HCT116 (cell line): Measurements from ENCODE around the gene DHRS7C. TPM values are rescaled to one million over a fixed set of nuclear protein-coding genes. Genes with fewer than 3 reads are reported as not detected.

ENCODE experiments used
- ATAC-seq: fragments of 200-7000 bp; cut with Tn5 transposase; 2 replicates; pipeline ENCODE4 v1.9.1; 2020; ENCODE audit warnings: mild to moderate bottlenecking, moderate library complexity
- BruUV-seq: library from RNA; stranded (reverse); fragments of 400-500 nt; replicated peaks from 2 replicates; lab custom pipeline; 2021; lab: Mats Ljungman, UMichigan
- CTCF ChIA-PET: fragments of 300-600 bp; sonication (Branson Sonifier 250); formaldehyde crosslinking; loops from one replicate; lab custom pipeline; 2021; ENCODE audit warnings: antibody characterized with exemption; lab: Charles Lee
- POLR2A ChIA-PET: fragments of 300-600, 350-600 bp; sonication (Branson Sonifier 250); formaldehyde crosslinking; loops from one replicate; lab custom pipeline; 2021; ENCODE audit warnings: antibody characterized with exemption; lab: Charles Lee
- RAD21 ChIA-PET, 2 experiments: fragments of 300-600 bp; sonication (Branson Sonifier 250); formaldehyde crosslinking; loops; one replicate each; lab custom pipeline; 2023; ENCODE audit warnings: low total read pairs in 2 of 2; ENCODE audit not compliant: uncharacterized antibody in 2 of 2, unreplicated experiment in 2 of 2, low non-redundant PET in 1 of 2; lab: Charles Lee
- DNase-seq: peaks from one replicate; pipeline ENCODE4 v3.0.0-alpha.2; 2010; ENCODE audit warnings: low read depth, low spot score
- H2AFZ ChIP-seq: fragments of 200-600 bp; shearing (Covaris generic), sonication (generic); 2 replicates; pipeline ENCODE4 v1.6.1; 2017; ENCODE audit warnings: low read depth, mixed run types, mixed read lengths, antibody characterized with exemption, low read length; ENCODE audit not compliant: poor library complexity, severe bottlenecking
- H3K27ac ChIP-seq: 2 replicates; pipeline ENCODE4 v1.5.1; 2012; ENCODE audit warnings: low read depth, low read length
- H3K27me3 ChIP-seq: fragments of 200-600 bp; sonication (generic); 2 replicates; pipeline ENCODE4 v1.6.1; 2016; ENCODE audit warnings: mixed run types, low read length, mixed read lengths; ENCODE audit not compliant: insufficient read depth
- H3K36me3 ChIP-seq, 2 experiments: fragments of 200-500 bp in 1 of 2; fragments of 200-600 bp in 1 of 2; sonication (Bioruptor generic) in 1 of 2; sonication (generic) in 1 of 2; 2 replicates each; pipeline versions ENCODE4 v1.5.1 to v1.6.1; 2014 to 2016; ENCODE audit warnings: low read length in 2 of 2, inconsistent platforms in 1 of 2, mixed read lengths in 1 of 2, mixed run types in 1 of 2; ENCODE audit not compliant: insufficient read depth in 2 of 2, control insufficient read depth in 1 of 2
- H3K4me1 ChIP-seq, 2 experiments: fragments of 200-600 bp in 1 of 2; sonication (generic) in 1 of 2; 2 replicates each; pipeline versions ENCODE4 v1.5.1 to v1.6.1; 2012 to 2017; ENCODE audit warnings: low read length in 2 of 2, inconsistent platforms in 1 of 2, mild to moderate bottlenecking in 1 of 2, mixed read lengths in 1 of 2, mixed run types in 1 of 2, moderate library complexity in 1 of 2; ENCODE audit not compliant: insufficient read depth in 2 of 2, control insufficient read depth in 1 of 2
- H3K4me2 ChIP-seq: fragments of 200-600 bp; sonication (generic); 2 replicates; pipeline ENCODE4 v1.6.1; 2017; ENCODE audit warnings: mixed run types, low read length, mixed read lengths
- H3K4me3 ChIP-seq, 2 experiments: fragments of 200-600 bp in 1 of 2; sonication (generic) in 1 of 2; replicated peaks in 1 of 2; 2 replicates each; pipeline ENCODE4 v1.5.1; 2011 to 2016; ENCODE audit warnings: low read length in 2 of 2, control low read depth in 1 of 2, low read depth in 1 of 2, mild to moderate bottlenecking in 1 of 2, mixed read lengths in 1 of 2, mixed run types in 1 of 2
- H3K79me2 ChIP-seq: fragments of 200-600 bp; sonication (generic); 2 replicates; pipeline ENCODE4 v1.6.1; 2017; ENCODE audit warnings: mild to moderate bottlenecking, mixed run types, low read length, moderate library complexity, mixed read lengths; ENCODE audit not compliant: insufficient read depth
- H3K9ac ChIP-seq: fragments of 200-600 bp; sonication (generic); 2 replicates; pipeline ENCODE4 v1.6.1; 2016; ENCODE audit warnings: low read length, mixed read lengths
- H3K9me2 ChIP-seq: fragments of 200-600 bp; sonication (generic), shearing (Covaris generic); 2 replicates; pipeline ENCODE4 v1.6.1; 2017; ENCODE audit warnings: mixed run types, mild to moderate bottlenecking, moderate library complexity; ENCODE audit not compliant: insufficient read depth
- H3K9me3 ChIP-seq, 2 experiments: fragments of 200-500 bp in 1 of 2; fragments of 200-600 bp in 1 of 2; sonication (Bioruptor generic) in 1 of 2; sonication (generic) in 1 of 2; 2 replicates each; pipeline ENCODE4 v1.6.1; 2014 to 2017; ENCODE audit warnings: low read length in 2 of 2, mixed read lengths in 2 of 2, inconsistent platforms in 1 of 2, low read depth in 1 of 2, mild to moderate bottlenecking in 1 of 2, mixed run types in 1 of 2, moderate library complexity in 1 of 2; ENCODE audit not compliant: control insufficient read depth in 1 of 2, insufficient read depth in 1 of 2
- H4K20me1 ChIP-seq: fragments of 200-600 bp; sonication (generic), shearing (Covaris generic); 2 replicates; pipeline ENCODE4 v1.6.1; 2017; ENCODE audit warnings: mixed run types, mild to moderate bottlenecking, moderate library complexity; ENCODE audit not compliant: insufficient read depth
- CBX3 ChIP-seq: IDR thresholded peaks from 2 replicates; pipeline ENCODE4 v1.6.1; 2012; ENCODE audit warnings: low read depth
- EGR1 ChIP-seq: IDR thresholded peaks from 2 replicates; pipeline ENCODE4 v1.6.1; 2012; ENCODE audit warnings: low read depth
- EZH2 ChIP-seq: fragments of 200-600 bp; sonication (generic); IDR thresholded peaks from 2 replicates; pipeline ENCODE4 v1.6.1; 2017; ENCODE audit warnings: antibody characterized with exemption, mixed run types
- EZH2phosphoT487 ChIP-seq: fragments of 200-600 bp; IDR thresholded peaks from 2 replicates; pipeline ENCODE4 v1.6.1; 2018; ENCODE audit warnings: antibody characterized with exemption, borderline replicate concordance
- SRF ChIP-seq: IDR thresholded peaks from 2 replicates; pipeline ENCODE4 v1.6.1; 2012; ENCODE audit warnings: low read depth
- TCF7L2 ChIP-seq: IDR thresholded peaks from 2 replicates; pipeline ENCODE4 v1.7.0; 2011; ENCODE audit warnings: borderline replicate concordance, inconsistent platforms; ENCODE audit not compliant: insufficient read depth, insufficient read length; ENCODE audit errors: extremely low read depth
- YY1 ChIP-seq: IDR thresholded peaks from 2 replicates; pipeline ENCODE4 v1.6.1; 2011; ENCODE audit warnings: low read length, low read depth, moderate library complexity, mild to moderate bottlenecking; ENCODE audit not compliant: insufficient replicate concordance; ENCODE audit errors: extremely low read depth
- ZFX ChIP-seq: fragments of 450-650 bp; IDR thresholded peaks from 2 replicates; pipeline ENCODE4 v1.6.1; 2017
- ZNF274 ChIP-seq: fragments of 200-500 bp; sonication (Bioruptor generic); IDR thresholded peaks from 2 replicates; pipeline ENCODE4 v1.6.1; 2014; ENCODE audit warnings: mild to moderate bottlenecking, low read depth, low read length, inconsistent platforms
- intact Hi-C: fragments of 100-400 bp; cut with micrococcal nuclease; formaldehyde crosslinking; loops from 2 replicates; pipeline ENCODE4 v1.10.0; 2022
- total RNA-seq: library from RNA; stranded (reverse); gene quantifications from one replicate; pipeline ENCODE4 v1.2.1, GENCODE V29; 2021; ENCODE audit not compliant: unreplicated experiment
- TF ChIP-seq, protein P1 (sequence below): IDR thresholded peaks from 2 replicates; pipeline ENCODE4 v1.6.1; 2012; ENCODE audit warnings: low read depth

The DHRS7C gene
- total RNA-seq, 1 experiment from 2014 or later, result not detected

GRCh38 chr17:9783050-9783449 is 8.3 kb downstream of the DHRS7C start:
- ATAC-seq (no peak), DNase-seq (no peak)
- CTCF ChIA-PET, result no interaction called here
- Histone ChIP-seq H3K79me2 (no peaks in the 10 kb centered on the region), H3K36me3 (no peaks in the 10 kb centered on the region), H2AFZ (no peak overlapping the region), H3K27ac (no peak overlapping the region), H3K27me3 (peaks cover 21% of the 10 kb centered on the region; the same call in 1 of the 2 replicates), H3K9me2 (no peaks in the 10 kb centered on the region), H4K20me1 (no peaks in the 10 kb centered on the region), H3K4me2 (no peak overlapping the region), H3K9me3 (no peaks in the 10 kb centered on the region), H3K4me3 (no peak overlapping the region), H3K9ac (no peak overlapping the region), H3K4me1 (no peaks in the 10 kb centered on the region)
- POLR2A ChIA-PET, result no interaction called here
- BruUV-seq, result no TSS peak
- TF ChIP-seq CBX3, result no peak
- TF ChIP-seq ZNF274, result no peak
- intact Hi-C loops, result no loop called here
- RAD21 ChIA-PET, result no interaction called here

- DNase-seq (no peak), ATAC-seq (no peak)
- BruUV-seq, result no TSS peak
- H3K9me2 ChIP-seq, result no peaks in the 10 kb centered on the region
- no peaks in the 10 kb centered on the region for H4K20me1 ChIP-seq
- intact Hi-C loops, result no loop called here
- ChIA-PET RAD21 (no interaction called here), CTCF (interaction anchor here (1.0 kb wide), 1 partner anchor 12 kb away, joined by 3 read pairs; no protein-coding TSS in a partner anchor), POLR2A (no interaction called here)
- H3K9me3 ChIP-seq, result no peaks in the 10 kb centered on the region
- no peak overlapping the region for H3K4me2 ChIP-seq
- no peak overlapping the region for H3K4me3 ChIP-seq
- peaks cover 21% of the 10 kb centered on the region; the same call in 1 of the 2 replicates for H3K27me3 ChIP-seq
- H3K36me3 ChIP-seq, result no peaks in the 10 kb centered on the region
- H3K4me1 ChIP-seq, result no peaks in the 10 kb centered on the region
- no peak overlapping the region for H2AFZ ChIP-seq
- no peaks in the 10 kb centered on the region for H3K79me2 ChIP-seq
- no peak for TF ChIP-seq EGR1
- TF ChIP-seq CBX3, result no peak
- TF ChIP-seq EZH2, result no peak
- TF ChIP-seq ZFX, result no peak
- TF ChIP-seq, protein P1, sequence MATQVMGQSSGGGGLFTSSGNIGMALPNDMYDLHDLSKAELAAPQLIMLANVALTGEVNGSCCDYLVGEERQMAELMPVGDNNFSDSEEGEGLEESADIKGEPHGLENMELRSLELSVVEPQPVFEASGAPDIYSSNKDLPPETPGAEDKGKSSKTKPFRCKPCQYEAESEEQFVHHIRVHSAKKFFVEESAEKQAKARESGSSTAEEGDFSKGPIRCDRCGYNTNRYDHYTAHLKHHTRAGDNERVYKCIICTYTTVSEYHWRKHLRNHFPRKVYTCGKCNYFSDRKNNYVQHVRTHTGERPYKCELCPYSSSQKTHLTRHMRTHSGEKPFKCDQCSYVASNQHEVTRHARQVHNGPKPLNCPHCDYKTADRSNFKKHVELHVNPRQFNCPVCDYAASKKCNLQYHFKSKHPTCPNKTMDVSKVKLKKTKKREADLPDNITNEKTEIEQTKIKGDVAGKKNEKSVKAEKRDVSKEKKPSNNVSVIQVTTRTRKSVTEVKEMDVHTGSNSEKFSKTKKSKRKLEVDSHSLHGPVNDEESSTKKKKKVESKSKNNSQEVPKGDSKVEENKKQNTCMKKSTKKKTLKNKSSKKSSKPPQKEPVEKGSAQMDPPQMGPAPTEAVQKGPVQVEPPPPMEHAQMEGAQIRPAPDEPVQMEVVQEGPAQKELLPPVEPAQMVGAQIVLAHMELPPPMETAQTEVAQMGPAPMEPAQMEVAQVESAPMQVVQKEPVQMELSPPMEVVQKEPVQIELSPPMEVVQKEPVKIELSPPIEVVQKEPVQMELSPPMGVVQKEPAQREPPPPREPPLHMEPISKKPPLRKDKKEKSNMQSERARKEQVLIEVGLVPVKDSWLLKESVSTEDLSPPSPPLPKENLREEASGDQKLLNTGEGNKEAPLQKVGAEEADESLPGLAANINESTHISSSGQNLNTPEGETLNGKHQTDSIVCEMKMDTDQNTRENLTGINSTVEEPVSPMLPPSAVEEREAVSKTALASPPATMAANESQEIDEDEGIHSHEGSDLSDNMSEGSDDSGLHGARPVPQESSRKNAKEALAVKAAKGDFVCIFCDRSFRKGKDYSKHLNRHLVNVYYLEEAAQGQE, result no peak
- no peak for TF ChIP-seq YY1
- no peak for TF ChIP-seq EZH2phosphoT487
- TF ChIP-seq SRF, result no peak
- no peak for TF ChIP-seq TCF7L2
- no peak overlapping the region for H3K27ac ChIP-seq
- H3K9ac ChIP-seq, result no peak overlapping the region
Measured at GRCh38 chr17:9780552-9780951, 10.8 kb downstream of the DHRS7C start.
